ENCODE measurements around the gene GALNT17.
"Not testable (repeated sequence)": the region's sequence is repeated elsewhere in the genome, so short reads cannot be mapped to it uniquely, and the experiment has no call there.

Gene GALNT17

GRCh38 chr7:71238581-71239295 is 106.8 kb downstream of the GALNT17 start:
- Histone ChIP-seq H3K27ac (ENCODE audit: low read depth, low read length) (no peak overlapping the region), H3K9me3 (ENCODE audit: control insufficient read depth in 5 of 5, low read length in 5 of 5) (peaks cover 0 to 3% (median 0%) of the 10 kb centered on the region in 5 donors), H3K27me3 (ENCODE audit: control insufficient read depth in 5 of 5, insufficient read depth in 4 of 5, low read length in 5 of 5) (peaks cover 0 to 2% (median 0%) of the 10 kb centered on the region in 5 donors), H3K4me1 (ENCODE audit: control insufficient read depth in 5 of 5, insufficient read depth in 5 of 5, low read length in 5 of 5) (no peaks in the 10 kb centered on the region), H3K9ac (ENCODE audit: low read length in 5 of 5) (no peak overlapping the region), H3K4me3 (ENCODE audit: low read depth in 1 of 5, low read length in 5 of 5) (no peak overlapping the region), H3K36me3 (ENCODE audit: control insufficient read depth in 5 of 5, insufficient read depth in 5 of 5, low read length in 5 of 5) (no peaks in the 10 kb centered on the region)

DNA sequence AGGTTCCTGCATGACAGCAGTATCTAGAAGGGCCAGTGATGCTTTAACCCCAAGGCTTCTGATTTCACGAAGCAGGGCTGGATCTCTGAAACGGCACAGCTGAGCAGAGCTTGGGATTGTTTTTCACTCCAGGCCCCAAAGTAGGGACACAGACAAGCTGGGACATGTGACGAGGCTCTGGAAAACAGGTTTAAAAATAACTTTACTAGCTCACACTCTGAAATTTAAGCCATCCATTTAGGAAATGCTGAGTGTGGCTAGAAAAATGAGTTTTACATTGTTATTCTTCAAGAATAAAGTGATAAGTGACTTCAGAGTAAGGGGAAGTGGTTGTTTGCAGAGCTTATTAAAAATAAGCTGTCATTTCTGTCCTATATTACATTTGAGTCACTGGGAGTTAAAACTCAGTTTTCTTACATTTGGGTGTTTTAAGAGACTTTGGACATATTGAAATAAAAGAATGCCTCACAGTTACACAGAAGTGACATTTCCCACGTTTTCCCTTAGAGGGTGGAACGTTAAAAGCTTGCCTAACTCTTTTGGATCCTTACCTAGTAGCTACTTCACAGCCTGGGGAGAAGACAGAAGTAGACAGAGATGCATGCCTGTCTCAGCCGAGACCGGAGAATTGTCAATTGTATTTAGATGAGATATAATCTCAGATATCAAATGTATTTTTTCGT is 107.8 kb downstream of the GALNT17 start:
- Histone ChIP-seq H3K27ac (ENCODE audit: low read depth, low read length) (no peak overlapping the region), H3K4me1 (ENCODE audit: control insufficient read depth in 5 of 5, insufficient read depth in 5 of 5, low read length in 5 of 5) (no peaks in the 10 kb centered on the region), H3K27me3 (ENCODE audit: control insufficient read depth in 5 of 5, insufficient read depth in 4 of 5, low read length in 5 of 5) (peaks cover 0 to 2% (median 0%) of the 10 kb centered on the region in 5 donors), H3K9ac (ENCODE audit: low read length in 5 of 5) (no peak overlapping the region), H3K36me3 (ENCODE audit: control insufficient read depth in 5 of 5, insufficient read depth in 5 of 5, low read length in 5 of 5) (no peaks in the 10 kb centered on the region), H3K9me3 (ENCODE audit: control insufficient read depth in 5 of 5, low read length in 5 of 5) (peaks cover 0 to 3% (median 0%) of the 10 kb centered on the region in 5 donors), H3K4me3 (ENCODE audit: low read depth in 1 of 5, low read length in 5 of 5) (no peak overlapping the region)

GRCh38 chr7:71243736-71244410 is 111.9 kb downstream of the GALNT17 start:
- Histone ChIP-seq H3K9ac (ENCODE audit: low read length in 5 of 5) (no peak overlapping the region), H3K27me3 (ENCODE audit: control insufficient read depth in 5 of 5, insufficient read depth in 4 of 5, low read length in 5 of 5) (no peaks in the 10 kb centered on the region), H3K36me3 (ENCODE audit: control insufficient read depth in 5 of 5, insufficient read depth in 5 of 5, low read length in 5 of 5) (no peaks in the 10 kb centered on the region), H3K4me1 (ENCODE audit: control insufficient read depth in 5 of 5, insufficient read depth in 5 of 5, low read length in 5 of 5) (no peaks in the 10 kb centered on the region), H3K9me3 (ENCODE audit: control insufficient read depth in 5 of 5, low read length in 5 of 5) (peaks cover 0 to 3% (median 0%) of the 10 kb centered on the region in 5 donors), H3K4me3 (ENCODE audit: low read depth in 1 of 5, low read length in 5 of 5) (no peak overlapping the region), H3K27ac (ENCODE audit: low read depth, low read length) (no peak overlapping the region)

DNA sequence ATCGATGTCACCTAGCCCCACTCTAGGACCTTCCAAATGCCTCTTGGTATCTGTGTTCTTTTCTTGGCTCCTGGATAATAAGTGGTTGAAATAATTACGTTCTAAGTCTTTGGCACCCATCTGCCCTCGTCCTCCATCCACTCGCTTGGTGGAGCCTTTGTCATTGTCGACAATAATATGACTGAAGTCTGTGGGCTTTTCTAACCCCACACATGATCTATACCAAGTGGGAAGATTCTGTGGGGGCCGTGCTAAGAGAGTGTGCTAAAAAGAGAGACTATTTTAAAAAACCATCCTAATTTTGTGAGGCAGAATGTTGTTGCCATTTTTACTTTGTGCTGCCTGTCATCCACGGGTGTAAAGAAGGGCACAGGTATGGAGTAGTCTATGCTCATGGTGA is 113.1 kb downstream of the GALNT17 start:
- no peak overlapping the region for H3K4me3 ChIP-seq (ENCODE audit: low read depth in 1 of 5, low read length in 5 of 5)
- H3K27ac ChIP-seq (ENCODE audit: low read depth, low read length): no peak overlapping the region
- H3K9ac ChIP-seq (ENCODE audit: low read length in 5 of 5): no peak overlapping the region
- H3K27me3 ChIP-seq (ENCODE audit: control insufficient read depth in 5 of 5, insufficient read depth in 4 of 5, low read length in 5 of 5): no peaks in the 10 kb centered on the region
- no peaks in the 10 kb centered on the region for H3K4me1 ChIP-seq (ENCODE audit: control insufficient read depth in 5 of 5, insufficient read depth in 5 of 5, low read length in 5 of 5)
- H3K36me3 ChIP-seq (ENCODE audit: control insufficient read depth in 5 of 5, insufficient read depth in 5 of 5, low read length in 5 of 5): no peaks in the 10 kb centered on the region
- H3K9me3 ChIP-seq (ENCODE audit: control insufficient read depth in 5 of 5, low read length in 5 of 5): peaks cover 0 to 3% (median 0%) of the 10 kb centered on the region in 5 donors

DNA sequence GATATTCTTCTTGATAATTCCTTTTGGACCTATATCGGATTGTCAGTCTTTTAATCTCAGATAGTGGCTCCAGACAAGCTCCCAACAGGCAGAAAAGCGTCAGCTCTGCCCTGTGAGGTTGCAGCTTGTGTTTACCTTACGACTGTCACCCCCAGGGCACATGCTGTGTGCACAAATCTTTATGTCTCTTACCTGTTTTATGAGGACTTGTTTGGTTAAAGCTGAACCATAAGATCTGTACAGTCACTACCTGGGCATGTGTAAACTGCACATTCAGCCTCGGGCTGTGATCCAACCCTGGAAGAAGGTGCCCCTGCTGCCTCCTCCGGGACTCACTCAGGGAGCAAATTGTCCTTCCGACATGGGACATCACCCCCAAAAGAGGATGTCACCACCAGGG is 119.8 kb downstream of the GALNT17 start:
- no peak overlapping the region for H3K4me3 ChIP-seq (ENCODE audit: low read depth in 1 of 5, low read length in 5 of 5)
- no peaks in the 10 kb centered on the region for H3K27me3 ChIP-seq (ENCODE audit: control insufficient read depth in 5 of 5, insufficient read depth in 4 of 5, low read length in 5 of 5)
- H3K9me3 ChIP-seq (ENCODE audit: control insufficient read depth in 5 of 5, low read length in 5 of 5): peaks cover 0 to 17% (median 6%) of the 10 kb centered on the region in 5 donors
- H3K36me3 ChIP-seq (ENCODE audit: control insufficient read depth in 5 of 5, insufficient read depth in 5 of 5, low read length in 5 of 5): no peaks in the 10 kb centered on the region
- no peak overlapping the region for H3K9ac ChIP-seq (ENCODE audit: low read length in 5 of 5)
- H3K4me1 ChIP-seq (ENCODE audit: control insufficient read depth in 5 of 5, insufficient read depth in 5 of 5, low read length in 5 of 5): no peaks in the 10 kb centered on the region
- H3K27ac ChIP-seq (ENCODE audit: low read depth, low read length): no peak overlapping the region

DNA sequence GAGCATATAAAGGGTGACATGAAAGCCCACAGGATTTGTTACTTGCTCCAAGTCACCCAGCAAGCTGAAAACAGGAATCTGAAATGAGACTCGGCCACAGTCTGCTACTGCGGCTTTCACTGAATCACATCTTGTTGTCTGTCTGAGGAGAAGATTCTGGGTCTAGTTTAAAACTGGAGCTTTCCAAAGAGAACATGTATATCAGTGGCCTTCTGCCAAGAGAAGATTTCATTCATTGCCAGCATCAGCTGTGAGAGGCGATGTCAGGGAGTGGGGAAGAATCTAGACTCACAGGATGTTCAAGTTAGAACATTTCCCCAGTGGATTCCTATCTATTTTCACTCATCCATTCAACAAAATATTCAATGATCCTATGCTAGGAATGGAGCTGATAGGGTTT is 122.8 kb downstream of the GALNT17 start:
- no peak overlapping the region for H3K4me3 ChIP-seq (ENCODE audit: low read depth in 1 of 5, low read length in 5 of 5)
- no peak overlapping the region for H3K27ac ChIP-seq (ENCODE audit: low read depth, low read length)
- no peaks in the 10 kb centered on the region for H3K4me1 ChIP-seq (ENCODE audit: control insufficient read depth in 5 of 5, insufficient read depth in 5 of 5, low read length in 5 of 5)
- no peaks in the 10 kb centered on the region for H3K36me3 ChIP-seq (ENCODE audit: control insufficient read depth in 5 of 5, insufficient read depth in 5 of 5, low read length in 5 of 5)
- peaks cover 0 to 25% (median 12%) of the 10 kb centered on the region in 5 donors for H3K9me3 ChIP-seq (ENCODE audit: control insufficient read depth in 5 of 5, low read length in 5 of 5)
- no peaks in the 10 kb centered on the region for H3K27me3 ChIP-seq (ENCODE audit: control insufficient read depth in 5 of 5, insufficient read depth in 4 of 5, low read length in 5 of 5)
- no peak overlapping the region for H3K9ac ChIP-seq (ENCODE audit: low read length in 5 of 5)

- H3K4me1 ChIP-seq (ENCODE audit: control insufficient read depth in 5 of 5, insufficient read depth in 5 of 5, low read length in 5 of 5): no peaks in the 10 kb centered on the region
- H3K9me3 ChIP-seq (ENCODE audit: control insufficient read depth in 5 of 5, low read length in 5 of 5): peaks cover 0 to 25% (median 12%) of the 10 kb centered on the region in 5 donors
- H3K9ac ChIP-seq (ENCODE audit: low read length in 5 of 5): no peak overlapping the region
- no peak overlapping the region for H3K27ac ChIP-seq (ENCODE audit: low read depth, low read length)
- no peaks in the 10 kb centered on the region for H3K27me3 ChIP-seq (ENCODE audit: control insufficient read depth in 5 of 5, insufficient read depth in 4 of 5, low read length in 5 of 5)
- no peak overlapping the region for H3K4me3 ChIP-seq (ENCODE audit: low read depth in 1 of 5, low read length in 5 of 5)
- no peaks in the 10 kb centered on the region for H3K36me3 ChIP-seq (ENCODE audit: control insufficient read depth in 5 of 5, insufficient read depth in 5 of 5, low read length in 5 of 5)
Observed at GRCh38 chr7:71255537-71256178, 123.7 kb downstream of the GALNT17 start.

DNA sequence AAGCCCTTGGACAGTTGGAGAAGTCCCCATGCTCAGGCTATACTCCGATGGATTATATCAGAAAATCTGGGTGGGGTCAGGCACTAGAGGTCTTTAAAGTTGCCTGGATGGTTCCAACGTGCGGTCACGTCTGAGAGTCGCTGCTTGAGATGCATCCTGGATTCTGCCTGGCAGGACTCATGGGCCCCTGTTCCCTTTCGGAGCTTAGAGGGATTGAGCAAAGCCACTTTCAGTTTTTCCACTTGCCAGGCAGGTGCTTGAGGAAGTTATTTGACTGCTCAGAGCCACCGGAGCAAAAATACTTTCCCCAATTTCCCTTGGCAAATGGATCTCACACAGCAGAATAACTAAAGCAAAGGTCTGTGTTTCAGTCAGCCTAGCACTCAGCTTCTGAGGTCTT is 129.1 kb downstream of the GALNT17 start:
- Histone ChIP-seq H3K4me3 (ENCODE audit: low read depth in 1 of 5, low read length in 5 of 5) (no peak overlapping the region), H3K36me3 (ENCODE audit: control insufficient read depth in 5 of 5, insufficient read depth in 5 of 5, low read length in 5 of 5) (no peaks in the 10 kb centered on the region), H3K27ac (ENCODE audit: low read depth, low read length) (no peak overlapping the region), H3K4me1 (ENCODE audit: control insufficient read depth in 5 of 5, insufficient read depth in 5 of 5, low read length in 5 of 5) (no peaks in the 10 kb centered on the region), H3K27me3 (ENCODE audit: control insufficient read depth in 5 of 5, insufficient read depth in 4 of 5, low read length in 5 of 5) (no peaks in the 10 kb centered on the region), H3K9ac (ENCODE audit: low read length in 5 of 5) (no peak overlapping the region), H3K9me3 (ENCODE audit: control insufficient read depth in 5 of 5, low read length in 5 of 5) (peaks cover 3 to 24% (median 15%) of the 10 kb centered on the region in 5 donors)

DNA sequence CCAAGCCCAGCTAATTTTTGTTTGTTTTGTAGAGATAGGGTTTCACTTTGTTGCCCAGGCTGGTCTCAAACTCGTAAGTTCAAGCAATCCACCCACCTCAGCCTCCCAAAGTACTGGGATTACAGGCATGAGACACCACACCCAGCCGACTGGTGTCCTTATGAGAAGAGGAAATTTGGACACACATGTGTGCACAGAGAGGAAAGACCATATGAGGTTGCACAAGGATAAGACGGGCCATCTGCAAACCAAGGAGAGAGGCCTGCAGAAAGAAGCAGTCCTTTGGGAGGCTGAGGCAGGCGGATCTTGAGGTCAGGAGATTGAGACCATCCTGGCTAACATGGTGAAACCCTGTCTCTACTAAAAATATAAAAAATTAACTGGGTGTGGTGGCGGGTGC is 130.9 kb downstream of the GALNT17 start:
- not testable (repeated sequence) for H3K27ac ChIP-seq (ENCODE audit: low read depth, low read length)

More for the DNA sequence above, 130.9 kb downstream of the GALNT17 start:
- H3K9me3 ChIP-seq (ENCODE audit: control insufficient read depth in 5 of 5, low read length in 5 of 5): peaks cover 3 to 22% (median 11%) of the 10 kb centered on the region in 5 donors
- not testable (repeated sequence) for H3K9ac ChIP-seq (ENCODE audit: low read length in 5 of 5); H3K27me3 ChIP-seq (ENCODE audit: control insufficient read depth in 5 of 5, insufficient read depth in 4 of 5, low read length in 5 of 5); H3K4me3 ChIP-seq (ENCODE audit: low read depth in 1 of 5, low read length in 5 of 5); H3K36me3 ChIP-seq (ENCODE audit: control insufficient read depth in 5 of 5, insufficient read depth in 5 of 5, low read length in 5 of 5); H3K4me1 ChIP-seq (ENCODE audit: control insufficient read depth in 5 of 5, insufficient read depth in 5 of 5, low read length in 5 of 5)

Data from subcutaneous abdominal adipose tissue (tissue), 5 donors.